HCT116 (cell line): ENCODE measurements around the gene EIF3M.

Experiments
- EZH2 ChIP-seq: fragments of 200-600 bp; sonication (generic); IDR thresholded peaks from 2 replicates; pipeline ENCODE4 v1.6.1; 2017; ENCODE audit warnings: antibody characterized with exemption, mixed run types
- SP1 ChIP-seq: IDR thresholded peaks from 2 replicates; pipeline ENCODE4 v1.6.1; 2012; ENCODE audit warnings: low read depth
- YY1 ChIP-seq: IDR thresholded peaks from 2 replicates; pipeline ENCODE4 v1.6.1; 2011; ENCODE audit warnings: low read length, low read depth, moderate library complexity, mild to moderate bottlenecking; ENCODE audit not compliant: insufficient replicate concordance; ENCODE audit errors: extremely low read depth
- TF ChIP-seq, protein P1 (sequence below), 3 experiments: fragments of 200-600 bp in 1 of 3; sonication (generic) in 1 of 3; IDR thresholded peaks in 2 of 3; conservative IDR thresholded peaks in 1 of 3; 2 replicates each; pipeline ENCODE4 v1.5.1; 2012 to 2017; ENCODE audit warnings: low read depth in 2 of 3, low read length in 2 of 3, antibody characterized with exemption in 1 of 3, borderline replicate concordance in 1 of 3, control low read depth in 1 of 3, mild to moderate bottlenecking in 1 of 3, mixed read lengths in 1 of 3, mixed run types in 1 of 3, moderate library complexity in 1 of 3; ENCODE audit not compliant: insufficient read depth in 1 of 3

GRCh38 chr11:32561835-32562234 is 21.8 kb upstream of the EIF3M start:
- TF ChIP-seq SP1: no peak
- TF ChIP-seq, protein P1, sequence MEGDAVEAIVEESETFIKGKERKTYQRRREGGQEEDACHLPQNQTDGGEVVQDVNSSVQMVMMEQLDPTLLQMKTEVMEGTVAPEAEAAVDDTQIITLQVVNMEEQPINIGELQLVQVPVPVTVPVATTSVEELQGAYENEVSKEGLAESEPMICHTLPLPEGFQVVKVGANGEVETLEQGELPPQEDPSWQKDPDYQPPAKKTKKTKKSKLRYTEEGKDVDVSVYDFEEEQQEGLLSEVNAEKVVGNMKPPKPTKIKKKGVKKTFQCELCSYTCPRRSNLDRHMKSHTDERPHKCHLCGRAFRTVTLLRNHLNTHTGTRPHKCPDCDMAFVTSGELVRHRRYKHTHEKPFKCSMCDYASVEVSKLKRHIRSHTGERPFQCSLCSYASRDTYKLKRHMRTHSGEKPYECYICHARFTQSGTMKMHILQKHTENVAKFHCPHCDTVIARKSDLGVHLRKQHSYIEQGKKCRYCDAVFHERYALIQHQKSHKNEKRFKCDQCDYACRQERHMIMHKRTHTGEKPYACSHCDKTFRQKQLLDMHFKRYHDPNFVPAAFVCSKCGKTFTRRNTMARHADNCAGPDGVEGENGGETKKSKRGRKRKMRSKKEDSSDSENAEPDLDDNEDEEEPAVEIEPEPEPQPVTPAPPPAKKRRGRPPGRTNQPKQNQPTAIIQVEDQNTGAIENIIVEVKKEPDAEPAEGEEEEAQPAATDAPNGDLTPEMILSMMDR (IDR thresholded peaks at IDR 0.05 in 2 of 3, conservative IDR thresholded peaks at IDR 0.05 in 1 of 3; ENCODE audit: borderline replicate concordance in 1 of 3, insufficient read depth in 1 of 3, low read depth in 2 of 3, low read length in 2 of 3): no peak
- TF ChIP-seq EZH2: no peak
- no peak for TF ChIP-seq YY1
